IMR-90 (cell line): ENCODE results near the gene ALOX15B. TPM values are rescaled to one million over a fixed set of nuclear protein-coding genes. Genes with fewer than 3 reads are reported as not detected.

Source experiments
- ATAC-seq: fragments of 200-7000 bp; cut with Tn5 transposase; 2 replicates; pipeline ENCODE4 v1.9.1; 2020; ENCODE audit warnings: low read depth, mild to moderate bottlenecking, moderate library complexity
- BruUV-seq: library from RNA; stranded (reverse); fragments of 400-500 nt; replicated peaks from 2 replicates; lab custom pipeline; 2021; lab: Mats Ljungman, UMichigan
- CTCF ChIA-PET: fragments of 300-600 bp; formaldehyde crosslinking; extraction: SDS; loops from one replicate; lab custom pipeline; 2021; ENCODE audit warnings: antibody characterized with exemption; lab: Yijun Ruan, JAX
- POLR2A ChIA-PET: fragments of 300-600 bp; sonication (Branson Sonifier 250); formaldehyde crosslinking; loops from one replicate; lab custom pipeline; 2022; ENCODE audit warnings: antibody characterized with exemption; ENCODE audit not compliant: unreplicated experiment; lab: Charles Lee
- DNase-seq: peaks from one replicate; pipeline ENCODE4 v3.0.0; 2013
- H2AFZ ChIP-seq: replicated peaks from 2 replicates; pipeline ENCODE3; 2013; ENCODE audit warnings: low read length, mild to moderate bottlenecking; ENCODE audit not compliant: poor library complexity
- H2AK5ac ChIP-seq: 2 replicates; pipeline ENCODE4 v1.6.1; 2013; ENCODE audit warnings: low read depth, low read length, inconsistent platforms
- H2AK9ac ChIP-seq: replicated peaks from 2 replicates; pipeline ENCODE3; 2013; ENCODE audit warnings: mild to moderate bottlenecking, low read depth, low read length, moderate library complexity; ENCODE audit not compliant: poor library complexity
- H2BK120ac ChIP-seq: 2 replicates; pipeline ENCODE4 v1.6.1; 2013; ENCODE audit warnings: low read depth, low read length, inconsistent platforms
- H2BK15ac ChIP-seq: 3 replicates; pipeline ENCODE4 v1.6.1; 2013; ENCODE audit warnings: low read depth, low read length, inconsistent platforms
- H2BK20ac ChIP-seq: 2 replicates; pipeline ENCODE4 v1.6.1; 2013; ENCODE audit warnings: low read depth, mild to moderate bottlenecking, inconsistent platforms, low read length, moderate library complexity
- H2BK5ac ChIP-seq: 2 replicates; pipeline ENCODE4 v1.6.1; 2013; ENCODE audit warnings: mild to moderate bottlenecking, low read depth, low read length, inconsistent platforms; ENCODE audit not compliant: poor library complexity, severe bottlenecking
- H3K14ac ChIP-seq: replicated peaks from 2 replicates; pipeline ENCODE4 v1.6.1; 2013; ENCODE audit warnings: low read depth, low read length, inconsistent platforms
- H3K18ac ChIP-seq: 2 replicates; pipeline ENCODE4 v1.6.1; 2013; ENCODE audit warnings: low read depth, low read length, control low read depth
- H3K23ac ChIP-seq: 2 replicates; pipeline ENCODE4 v1.6.1; 2013; ENCODE audit warnings: low read depth, low read length, inconsistent platforms
- H3K27ac ChIP-seq: 2 replicates; pipeline ENCODE4 v1.5.1; 2013; ENCODE audit warnings: mild to moderate bottlenecking, control low read depth, low read length; ENCODE audit not compliant: insufficient read depth
- H3K27me3 ChIP-seq: 2 replicates; pipeline ENCODE4 v1.6.1; 2013; ENCODE audit warnings: low read length; ENCODE audit not compliant: control insufficient read depth, insufficient read depth
- H3K36me3 ChIP-seq: 2 replicates; pipeline ENCODE4 v1.6.1; 2013; ENCODE audit warnings: low read length, mixed read lengths; ENCODE audit not compliant: control insufficient read depth, insufficient read depth
- H3K4ac ChIP-seq: 2 replicates; pipeline ENCODE4 v1.6.1; 2013; ENCODE audit warnings: low read depth, low read length, inconsistent platforms
- H3K4me1 ChIP-seq: 2 replicates; pipeline ENCODE4 v1.6.1; 2013; ENCODE audit warnings: low read length, mixed read lengths; ENCODE audit not compliant: control insufficient read depth, insufficient read depth
- H3K4me2 ChIP-seq: 2 replicates; pipeline ENCODE4 v1.6.1; 2013; ENCODE audit warnings: low read depth, mild to moderate bottlenecking, control low read depth, low read length, moderate library complexity
- H3K4me3 ChIP-seq: 2 replicates; pipeline ENCODE4 v1.5.1; 2013; ENCODE audit warnings: low read depth, mild to moderate bottlenecking, control low read depth, low read length, moderate library complexity; ENCODE audit not compliant: insufficient read depth
- H3K56ac ChIP-seq: 2 replicates; pipeline ENCODE4 v1.6.1; 2013; ENCODE audit warnings: low read length, inconsistent platforms; ENCODE audit not compliant: insufficient read depth; ENCODE audit errors: extremely low read depth
- H3K79me1 ChIP-seq, 2 experiments: 2 replicates each; pipeline ENCODE4 v1.6.1; 2013; ENCODE audit warnings: low read length in 2 of 2, inconsistent platforms in 1 of 2, low read depth in 1 of 2
- H3K9ac ChIP-seq: 2 replicates; pipeline ENCODE4 v1.6.1; 2013; ENCODE audit warnings: low read depth, low read length, control low read depth
- H3K9me1 ChIP-seq: 2 replicates; pipeline ENCODE4 v1.6.1; 2013; ENCODE audit warnings: low read length, inconsistent platforms; ENCODE audit not compliant: insufficient read depth
- H3K9me3 ChIP-seq: 2 replicates; pipeline ENCODE4 v1.6.1; 2013; ENCODE audit warnings: low read length; ENCODE audit not compliant: control insufficient read depth, insufficient read depth
- H4K20me1 ChIP-seq: 2 replicates; pipeline ENCODE4 v1.6.1; 2013; ENCODE audit warnings: low read length, inconsistent platforms; ENCODE audit not compliant: insufficient read depth
- H4K5ac ChIP-seq: 2 replicates; pipeline ENCODE4 v1.6.1; 2013; ENCODE audit warnings: mild to moderate bottlenecking, low read depth, low read length, control low read depth
- H4K8ac ChIP-seq, 2 experiments: 2 replicates each; pipeline ENCODE4 v1.6.1; 2013; ENCODE audit warnings: low read depth in 2 of 2, low read length in 2 of 2, control low read depth in 1 of 2, inconsistent platforms in 1 of 2
- H4K91ac ChIP-seq: 2 replicates; pipeline ENCODE4 v1.6.1; 2013; ENCODE audit warnings: low read depth, low read length, inconsistent platforms; ENCODE audit not compliant: insufficient read depth
- CEBPB ChIP-seq: IDR thresholded peaks from 2 replicates; pipeline ENCODE4 v1.6.1; 2012; ENCODE audit warnings: low read depth, low read length, improper control_type of control experiment
- CTCF ChIP-seq: conservative IDR thresholded peaks from 2 replicates; pipeline ENCODE4 v1.5.1; 2012; ENCODE audit warnings: mild to moderate bottlenecking, low read depth, low read length, improper control_type of control experiment
- ELK1 ChIP-seq: fragments of 150-350 bp; IDR thresholded peaks from 2 replicates; pipeline ENCODE4 v1.6.1; 2016; ENCODE audit warnings: low read depth, mild to moderate bottlenecking, low read length, moderate library complexity, borderline replicate concordance
- FOS ChIP-seq: fragments of 150-350 bp; IDR thresholded peaks from 2 replicates; pipeline ENCODE4 v1.6.1; 2016; ENCODE audit warnings: low read depth, low read length
- USF2 ChIP-seq: fragments of 150-350 bp; IDR thresholded peaks from 2 replicates; pipeline ENCODE4 v1.6.1; 2017; ENCODE audit warnings: mild to moderate bottlenecking, antibody characterized with exemption, low read length, low read depth
- WGBS, 2 experiments: methylation state at CpG; one replicate each; pipeline versions ENCODE4 v1.1.5 to v1.1.7; 2013; ENCODE audit warnings: missing lambda C conversion rate in 2 of 2; ENCODE audit not compliant: insufficient read length in 1 of 2; ENCODE audit errors: extremely low coverage in 2 of 2; 5-methylcytosine and 5-hydroxymethylcytosine counted together
- dilution Hi-C: fragments of 300-500 bp; cut with HindIII; formaldehyde crosslinking; loops from one replicate; pipeline ENCODE4 v1.14.3; 2018; ENCODE audit warnings: low sequenced_read_pairs; ENCODE audit not compliant: unreplicated experiment
- in situ Hi-C: fragments of 300-500 bp; cut with MboI; formaldehyde crosslinking; loops from 3 replicates; pipeline ENCODE4 v1.14.3; 2019; ENCODE audit warnings: low sequenced_read_pairs, inconsistent platforms, mixed read lengths
- intact Hi-C: fragments of 100-400 bp; cut with micrococcal nuclease; formaldehyde crosslinking; loops from 2 replicates; pipeline ENCODE4 v1.10.0; 2022
- polyA plus RNA-seq, 3 experiments: library from polyadenylated mRNA; depleted of rRNA; stranded (reverse); fragments of >200 nt; gene quantifications; 2 replicates each; pipeline ENCODE4 v1.2.3, GENCODE V29; 2012; ENCODE audit warnings: low replicate concordance in 1 of 3
- total RNA-seq: library from RNA; depleted of rRNA; stranded (reverse); fragments of >200 nt; gene quantifications from 2 replicates; pipeline ENCODE4 v1.2.3, GENCODE V29; 2012

The ALOX15B gene
- total and polyA plus RNA-seq, 2 of the 4 experiments (the other 2 are of a cell fraction), result not detected

- Histone ChIP-seq H2AK5ac (no peak overlapping the region), H3K4me3 (no peak overlapping the region), H3K18ac (no peak overlapping the region), H4K8ac (no peak overlapping the region), H3K14ac (no peak overlapping the region), H2AFZ (no peak overlapping the region), H3K27me3 (peaks cover 50% of the 10 kb centered on the region), H3K79me1 (no peaks in the 10 kb centered on the region), H3K9me1 (0 out of 2 replicates have a peak, but pooled peaks cover 3% of the 10 kb centered on the region), H3K27ac (no peak overlapping the region), H3K4me1 (peaks cover 4% of the 10 kb centered on the region; the same call in 1 of the 2 replicates), H4K20me1 (0 out of 2 replicates have a peak, but pooled peaks cover 3% of the 10 kb centered on the region), H2BK5ac (no peak overlapping the region), H3K9ac (no peak overlapping the region), H2BK120ac (no peak overlapping the region), H2AK9ac (no peak overlapping the region), H3K23ac (no peak overlapping the region), H3K4me2 (no peak overlapping the region), H2BK15ac (no peak overlapping the region), H4K5ac (no peak overlapping the region), H3K56ac (no peak overlapping the region), H3K4ac (no peak overlapping the region), H3K36me3 (no peaks in the 10 kb centered on the region), H4K91ac (no peak overlapping the region), H2BK20ac (no peak overlapping the region), H3K9me3 (no peaks in the 10 kb centered on the region)
- ATAC-seq, result no peak
- CTCF ChIA-PET, result no interaction called here
- BruUV-seq, result no TSS peak
- dilution Hi-C loops, result no loop called here
- no peak for DNase-seq
- intact Hi-C loops, result no loop called here
- in situ Hi-C loops, result no loop called here
- POLR2A ChIA-PET, result no interaction called here
- TF ChIP-seq ELK1 (no peak), FOS (no peak), USF2 (no peak), CTCF (no peak), CEBPB (no peak)
- no CpG with 5 or more reads among the region's 14 CpGs for WGBS, 2 experiments
Measured at GRCh38 chr17:8006836-8007680, 31.8 kb upstream of the ALOX15B start.
